ENCODE results near the gene CD80. TPM values are rescaled to one million over a fixed set of nuclear protein-coding genes. Genes with fewer than 3 reads are reported as not detected.

CD80 gene
- total and polyA plus RNA-seq, 9 donors, result 0.04 to 0.36 (median 0.11) TPM; not detected in 2

DNA sequence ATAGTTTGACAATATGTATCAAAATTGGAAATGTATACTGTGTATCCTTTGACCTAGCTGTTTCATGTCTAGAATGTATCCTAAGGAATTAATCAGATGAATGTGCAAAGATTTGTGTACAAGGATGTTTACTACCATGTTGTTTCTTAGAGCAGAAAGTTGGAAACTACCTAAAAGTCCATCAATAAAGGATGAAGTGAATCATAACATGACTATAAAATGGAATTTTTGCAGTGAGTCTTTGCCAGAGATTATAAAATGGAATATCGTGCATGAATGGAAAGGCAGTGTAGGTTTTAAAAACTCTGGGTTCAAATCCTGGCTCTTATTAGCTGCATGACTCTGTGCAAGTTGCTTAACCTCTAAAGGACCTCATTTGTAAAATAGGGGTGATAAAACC lies 76.3 kb downstream of the CD80 start:
- no peak overlapping the region for H3K27ac ChIP-seq (ENCODE audit: low read length)
- 75% methylated on average over 1 of the region's 1 CpG for WGBS (ENCODE audit: insufficient coverage)
- H3K36me3 ChIP-seq (ENCODE audit: control insufficient read depth, insufficient read depth, low read length), result peaks cover 28% of the 10 kb centered on the region
- no peaks in the 10 kb centered on the region for H3K9me3 ChIP-seq (replicated peaks; ENCODE audit: control insufficient read depth, low read depth, low read length)
- no peaks in the 10 kb centered on the region for H3K4me1 ChIP-seq (ENCODE audit: control insufficient read depth, insufficient read depth, low read length)
- DNase-seq, result no peak
- no peak overlapping the region for H3K4me3 ChIP-seq (ENCODE audit: low read length)
- H3K27me3 ChIP-seq (ENCODE audit: control insufficient read depth, insufficient read depth, low read length), result no peaks in the 10 kb centered on the region

DNA sequence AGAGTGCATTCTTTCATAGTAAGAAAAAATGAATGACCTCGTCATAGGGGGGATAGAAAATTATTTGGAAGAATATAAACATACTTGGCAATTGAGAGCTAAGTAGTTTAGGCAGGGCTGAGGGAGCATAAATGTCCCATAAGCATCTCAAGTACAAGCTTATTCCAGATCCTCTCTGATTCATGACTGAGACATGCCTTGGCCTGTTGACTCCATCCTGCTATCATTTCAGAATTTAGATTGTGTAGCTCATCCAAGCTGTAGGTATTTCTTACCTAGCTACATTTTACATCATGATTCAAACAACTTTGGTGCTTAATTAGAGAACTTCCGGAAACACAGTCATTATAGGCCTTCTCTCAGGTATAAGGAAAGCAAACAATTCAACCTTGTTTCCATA lies 78.3 kb downstream of the CD80 start:
- Histone ChIP-seq H3K27ac (ENCODE audit: low read length) (no peak overlapping the region), H3K27me3 (ENCODE audit: control insufficient read depth, insufficient read depth, low read length) (no peaks in the 10 kb centered on the region), H3K36me3 (ENCODE audit: control insufficient read depth, insufficient read depth, low read length) (peaks cover 25% of the 10 kb centered on the region), H3K4me1 (ENCODE audit: control insufficient read depth, insufficient read depth, low read length) (no peaks in the 10 kb centered on the region), H3K4me3 (ENCODE audit: low read length) (no peak overlapping the region), H3K9me3 (replicated peaks; ENCODE audit: control insufficient read depth, low read depth, low read length) (no peaks in the 10 kb centered on the region)
- DNase-seq, result no peak
- WGBS (ENCODE audit: insufficient coverage), result no CpG with 5 or more reads among the region's 2 CpGs

Other genes starting within 250 kb of the CD80 start
- 44.4 TPM for gene TMEM39A, start 96.0 kb downstream of the CD80 start, total RNA-seq
- gene TMEM39A, start 96.0 kb downstream of the CD80 start, polyA plus RNA-seq (ENCODE audit: insufficient read depth in 1 of 8, insufficient read length in 8 of 8, low replicate concordance in 1 of 8), result 10 to 100 TPM; 35.7 to 51.1 (median 38.7) TPM
- 10.5 TPM for gene POGLUT1, start 90.7 kb downstream of the CD80 start, total RNA-seq
- gene POGLUT1, start 90.7 kb downstream of the CD80 start, polyA plus RNA-seq (ENCODE audit: insufficient read depth in 1 of 8, insufficient read length in 8 of 8, low replicate concordance in 1 of 8), result 10 to 100 TPM in 7 of 8 donors, 1 to 10 TPM in 1; 9.7 to 13.6 (median 12.1) TPM
- gene TIMMDC1, start 61.1 kb downstream of the CD80 start, total RNA-seq, result 74.9 TPM
- 10 to 100 TPM; 68.3 to 81.7 (median 71.8) TPM for gene TIMMDC1, start 61.1 kb downstream of the CD80 start, polyA plus RNA-seq (ENCODE audit: insufficient read depth in 1 of 8, insufficient read length in 8 of 8, low replicate concordance in 1 of 8)
- gene ADPRH, start 19.9 kb upstream of the CD80 start, total RNA-seq, result 4.0 TPM
- gene ADPRH, start 19.9 kb upstream of the CD80 start, polyA plus RNA-seq (ENCODE audit: insufficient read depth in 1 of 8, insufficient read length in 8 of 8, low replicate concordance in 1 of 8), result 10 to 100 TPM in 1 of 8 donors, 1 to 10 TPM in 7; 6.7 to 10.3 (median 8.1) TPM
- gene PLA1A, start 38.3 kb upstream of the CD80 start, total RNA-seq, result 0.09 TPM
- under 1 TPM in 6 of 8 donors, not detected in 2; 0.07 to 0.37 (median 0.21) TPM for gene PLA1A, start 38.3 kb upstream of the CD80 start, polyA plus RNA-seq (ENCODE audit: insufficient read depth in 1 of 8, insufficient read length in 8 of 8, low replicate concordance in 1 of 8)
- gene POPDC2, start 101.0 kb upstream of the CD80 start, total RNA-seq, result 16.1 TPM
- gene POPDC2, start 101.0 kb upstream of the CD80 start, polyA plus RNA-seq (ENCODE audit: insufficient read depth in 1 of 8, insufficient read length in 8 of 8, low replicate concordance in 1 of 8), result 10 to 100 TPM in 7 of 8 donors, 1 to 10 TPM in 1; 8.6 to 30.2 (median 13.4) TPM
- 52.4 TPM for gene COX17, start 117.8 kb upstream of the CD80 start, total RNA-seq
- gene COX17, start 117.8 kb upstream of the CD80 start, polyA plus RNA-seq (ENCODE audit: insufficient read depth in 1 of 8, insufficient read length in 8 of 8, low replicate concordance in 1 of 8), result 10 to 100 TPM; 42.8 to 77.2 (median 66.6) TPM
- gene CFAP91, start 143.4 kb upstream of the CD80 start, total RNA-seq, result 1.4 TPM
- gene CFAP91, start 143.4 kb upstream of the CD80 start, polyA plus RNA-seq (ENCODE audit: insufficient read depth in 1 of 8, insufficient read length in 8 of 8, low replicate concordance in 1 of 8), result 1 to 10 TPM in 1 of 8 donors, under 1 TPM in 7; 0.33 to 1.0 (median 0.67) TPM
- 0.27 TPM for gene NR1I2, start 222.5 kb upstream of the CD80 start, total RNA-seq
- 1 to 10 TPM in 1 of 8 donors, under 1 TPM in 7; 0.19 to 1.9 (median 0.35) TPM for gene NR1I2, start 222.5 kb upstream of the CD80 start, polyA plus RNA-seq (ENCODE audit: insufficient read depth in 1 of 8, insufficient read length in 8 of 8, low replicate concordance in 1 of 8)